Esophagus squamous epithelium (tissue), 4 donors: ENCODE measurements around the gene TAF4.

Experiments
- CTCF ChIP-seq, 6 experiments: fragments of 450-650 bp in 4 of 6; fragments of 200-600 bp in 2 of 6; sonication (generic) in 2 of 6; IDR thresholded peaks; one replicate each; pipeline ENCODE4 v1.5.1; 2016 to 2019; ENCODE audit warnings: antibody characterized with exemption in 6 of 6, mild to moderate bottlenecking in 4 of 6, moderate library complexity in 4 of 6
- POLR2A ChIP-seq, 4 donors: fragments of 450-650 bp; IDR thresholded peaks; one replicate each; pipeline ENCODE4 v1.6.1; 2017; ENCODE audit warnings: antibody characterized with exemption in 4 of 4, mild to moderate bottlenecking in 4 of 4, moderate library complexity in 3 of 4

DNA sequence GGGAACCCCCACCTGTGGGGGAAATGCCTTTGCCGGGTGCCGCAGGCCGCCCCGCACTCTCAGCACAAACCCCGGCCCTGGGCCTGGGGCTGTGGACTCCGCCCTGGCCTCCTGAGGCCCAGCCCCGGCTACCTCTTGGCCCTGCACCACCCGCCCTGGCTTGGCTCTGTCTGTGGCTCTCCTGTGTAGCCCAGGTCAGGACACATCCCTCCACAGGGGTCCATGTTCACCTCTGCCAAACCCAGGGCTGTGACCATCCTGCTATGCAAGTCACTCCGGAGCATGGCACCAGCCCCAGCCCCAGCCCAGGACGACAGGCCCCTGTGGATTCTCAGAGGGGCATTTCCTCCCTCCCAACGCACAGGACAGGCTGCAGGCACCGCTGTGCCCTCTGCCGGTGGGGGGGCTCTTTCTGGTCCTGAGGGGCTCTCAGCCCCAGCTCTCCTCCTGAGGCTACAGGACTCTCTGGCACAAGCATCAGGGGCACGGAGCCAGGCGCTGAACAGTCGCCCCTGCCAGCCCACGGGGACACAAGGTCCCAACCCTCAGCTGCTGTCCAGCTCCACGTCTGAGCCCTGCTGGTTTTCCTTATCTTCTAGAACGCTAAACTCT is 45.7 kb downstream of the TAF4 start:
- TF ChIP-seq CTCF (IDR thresholded peaks at IDR 0.05) (no peak), POLR2A (IDR thresholded peaks at IDR 0.05) (no peak)
